PC-9 (cell line): ENCODE measurements around the gene RASGEF1C.

Source experiments
- EZH2 ChIP-seq: fragments of 200-600 bp; sonication (generic); IDR thresholded peaks from 2 replicates; pipeline ENCODE4 v1.8.0; 2017; ENCODE audit warnings: antibody characterized with exemption, low read depth
- TF ChIP-seq, protein P1 (sequence below): fragments of 200-600 bp; sonication (generic); conservative IDR thresholded peaks from 2 replicates; pipeline ENCODE4 v1.6.1; 2017; ENCODE audit warnings: mixed run types, antibody characterized with exemption, mild to moderate bottlenecking, moderate library complexity

- TF ChIP-seq, protein P1, sequence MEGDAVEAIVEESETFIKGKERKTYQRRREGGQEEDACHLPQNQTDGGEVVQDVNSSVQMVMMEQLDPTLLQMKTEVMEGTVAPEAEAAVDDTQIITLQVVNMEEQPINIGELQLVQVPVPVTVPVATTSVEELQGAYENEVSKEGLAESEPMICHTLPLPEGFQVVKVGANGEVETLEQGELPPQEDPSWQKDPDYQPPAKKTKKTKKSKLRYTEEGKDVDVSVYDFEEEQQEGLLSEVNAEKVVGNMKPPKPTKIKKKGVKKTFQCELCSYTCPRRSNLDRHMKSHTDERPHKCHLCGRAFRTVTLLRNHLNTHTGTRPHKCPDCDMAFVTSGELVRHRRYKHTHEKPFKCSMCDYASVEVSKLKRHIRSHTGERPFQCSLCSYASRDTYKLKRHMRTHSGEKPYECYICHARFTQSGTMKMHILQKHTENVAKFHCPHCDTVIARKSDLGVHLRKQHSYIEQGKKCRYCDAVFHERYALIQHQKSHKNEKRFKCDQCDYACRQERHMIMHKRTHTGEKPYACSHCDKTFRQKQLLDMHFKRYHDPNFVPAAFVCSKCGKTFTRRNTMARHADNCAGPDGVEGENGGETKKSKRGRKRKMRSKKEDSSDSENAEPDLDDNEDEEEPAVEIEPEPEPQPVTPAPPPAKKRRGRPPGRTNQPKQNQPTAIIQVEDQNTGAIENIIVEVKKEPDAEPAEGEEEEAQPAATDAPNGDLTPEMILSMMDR, result no peak
- TF ChIP-seq EZH2, result no peak
These were observed 68.9 kb downstream of the RASGEF1C start for GRCh38 chr5:180140079-180140554.
